ENCODE data around the gene CEMIP. TPM values are rescaled to one million over a fixed set of nuclear protein-coding genes. Genes with fewer than 3 reads are reported as not detected.
A peak's percentile ranks its signal among the peaks of the same experiment; 100 is the strongest.

Gene CEMIP
- total RNA-seq, 1 experiment from 2014 or later = 3.5 TPM

- H3K27me3 ChIP-seq (ENCODE audit: insufficient read depth, low read length) = no peaks in the 10 kb centered on the region
- TF ChIP-seq ATF3 (IDR thresholded peaks at IDR 0.05) (no peak), MAX (IDR thresholded peaks at IDR 0.05) (no peak)
- peaks cover 41 to 84% of the 10 kb centered on the region in 2 experiments for H3K4me1 ChIP-seq (ENCODE audit: control insufficient read depth in 1 of 2, insufficient read depth in 2 of 2, low read length in 2 of 2)
- H4K20me1 ChIP-seq (ENCODE audit: insufficient read depth) = no peaks in the 10 kb centered on the region
- no peak overlapping the region for H3K4me3 ChIP-seq (replicated peaks in 1 of 2; ENCODE audit: low read depth in 1 of 2, low read length in 2 of 2)
- H3K79me2 ChIP-seq (ENCODE audit: insufficient read depth, low read length) = no peaks in the 10 kb centered on the region
- ATAC-seq (no peak), DNase-seq (ENCODE audit: low read depth, low spot score) (no peak)
- POLR2A ChIA-PET = no interaction called here
- intact Hi-C loops (cut with micrococcal nuclease) = no loop called here
- H3K9me3 ChIP-seq (ENCODE audit: control insufficient read depth in 1 of 2, insufficient read depth in 1 of 2, low read depth in 1 of 2, low read length in 2 of 2) = no peaks in the 10 kb centered on the region
- RAD21 ChIA-PET (ENCODE audit: low non-redundant PET in 1 of 2, low total read pairs in 2 of 2, uncharacterized antibody in 2 of 2, unreplicated experiment in 2 of 2) = no interaction called here
- H2AFZ ChIP-seq (ENCODE audit: low read depth, low read length, poor library complexity, severe bottlenecking) = no peak overlapping the region
- H3K27ac ChIP-seq (ENCODE audit: low read depth, low read length) = no peak overlapping the region
- H3K9ac ChIP-seq (ENCODE audit: low read length) = no peak overlapping the region
- BruUV-seq (replicated peaks) = no TSS peak
- H3K4me2 ChIP-seq (ENCODE audit: low read length) = no peak overlapping the region
- CTCF ChIA-PET = no interaction called here
- no peaks in the 10 kb centered on the region for H3K36me3 ChIP-seq (ENCODE audit: control insufficient read depth in 1 of 2, insufficient read depth in 2 of 2, low read length in 2 of 2)
- no peaks in the 10 kb centered on the region for H3K9me2 ChIP-seq (ENCODE audit: insufficient read depth)
Observed at GRCh38 chr15:80846031-80846815, 67.1 kb downstream of the CEMIP start.

- Histone ChIP-seq H4K20me1 (ENCODE audit: insufficient read depth) (no peaks in the 10 kb centered on the region), H3K27me3 (ENCODE audit: insufficient read depth, low read length) (no peaks in the 10 kb centered on the region), H3K27ac (ENCODE audit: low read depth, low read length) (peak overlapping the region; percentile 49), H3K4me1 (ENCODE audit: control insufficient read depth in 1 of 2, insufficient read depth in 2 of 2, low read length in 2 of 2) (peaks cover 49 to 79% of the 10 kb centered on the region in 2 experiments), H3K36me3 (ENCODE audit: control insufficient read depth in 1 of 2, insufficient read depth in 2 of 2, low read length in 2 of 2) (no peaks in the 10 kb centered on the region), H3K4me2 (ENCODE audit: low read length) (peak overlapping the region; percentile 65), H3K9ac (ENCODE audit: low read length) (no peak overlapping the region), H3K9me2 (ENCODE audit: insufficient read depth) (no peaks in the 10 kb centered on the region), H3K4me3 (replicated peaks in 1 of 2; ENCODE audit: low read depth in 1 of 2, low read length in 2 of 2) (peak overlapping the region in 1 of 2 experiments; percentile 31; a peak in 2 of 4 replicates), H3K79me2 (ENCODE audit: insufficient read depth, low read length) (no peaks in the 10 kb centered on the region), H3K9me3 (ENCODE audit: control insufficient read depth in 1 of 2, insufficient read depth in 1 of 2, low read depth in 1 of 2, low read length in 2 of 2) (no peaks in the 10 kb centered on the region), H2AFZ (ENCODE audit: low read depth, low read length, poor library complexity, severe bottlenecking) (no peak overlapping the region)
- RAD21 ChIA-PET (ENCODE audit: low non-redundant PET in 1 of 2, low total read pairs in 2 of 2, uncharacterized antibody in 2 of 2, unreplicated experiment in 2 of 2) = no interaction called here
- peak; percentile 61 for ATAC-seq
- DNase-seq (ENCODE audit: low read depth, low spot score) = no peak
- TF ChIP-seq JUND (IDR thresholded peaks at IDR 0.05) = peak; percentile 72
- TF ChIP-seq CBX3 (IDR thresholded peaks at IDR 0.05; ENCODE audit: low read depth) = no peak
- peak; percentile 60 for TF ChIP-seq SP1 (IDR thresholded peaks at IDR 0.05; ENCODE audit: low read depth)
- 0 out of 2 replicates have a peak, but pooled peaks have one; percentile 17 for TF ChIP-seq POLR2AphosphoS5 (IDR thresholded peaks at IDR 0.05; ENCODE audit: low read depth, low read length)
- peak; percentile 52 for TF ChIP-seq FOSL1 (IDR thresholded peaks at IDR 0.05; ENCODE audit: low read depth)
- intact Hi-C loops (cut with micrococcal nuclease) = no loop called here
- BruUV-seq (replicated peaks) = no TSS peak
- POLR2A ChIA-PET = no interaction called here
- CTCF ChIA-PET = no interaction called here
Observed at GRCh38 chr15:80849308-80849707, 70.1 kb downstream of the CEMIP start.

Measured in HCT116 (cell line).